MM.1S (cell line): ENCODE results near the gene LMO1.

Experiments used
- CTCF ChIP-seq: fragments of 300-600 bp; sonication (generic); IDR thresholded peaks from 2 replicates; pipeline ENCODE4 v1.5.1; 2016; ENCODE audit warnings: antibody characterized with exemption, low read length, mixed read lengths
- EZH2 ChIP-seq: fragments of 300-600 bp; sonication (generic); optimal IDR thresholded peaks from 2 replicates; pipeline ENCODE3; 2017; ENCODE audit warnings: low read depth, mild to moderate bottlenecking, antibody characterized with exemption, low read length, mixed read lengths
- EZH2phosphoT487 ChIP-seq: fragments of 300-600 bp; sonication (generic); IDR thresholded peaks from 2 replicates; pipeline ENCODE4 v1.6.1; 2018; ENCODE audit warnings: antibody characterized with exemption, low read length

GRCh38 chr11:8206251-8207079, 57.2 kb downstream of the LMO1 start:
- no peak for TF ChIP-seq CTCF
- no peak for TF ChIP-seq EZH2phosphoT487
- TF ChIP-seq EZH2 = no peak
